Lower lobe of right lung (tissue), 2 donors: ENCODE results near the gene ANKRD31. TPM values are rescaled to one million over a fixed set of nuclear protein-coding genes. Genes with fewer than 3 reads are reported as not detected.
"Not testable (repeated sequence)": the region's sequence is repeated elsewhere in the genome, so short reads cannot be mapped to it uniquely, and the experiment has no call there.

Experiments used
- ATAC-seq, 2 donors: fragments of 200-7000 bp; cut with Tn5 transposase; one replicate each; pipeline ENCODE4 v1.9.1; 2020 to 2022; ENCODE audit warnings: mild to moderate bottlenecking in 2 of 2, moderate library complexity in 2 of 2
- DNase-seq: peaks from one replicate; pipeline ENCODE4 v3.0.0-alpha.2; 2020
- H3K27ac ChIP-seq: fragments of 200-600 bp; one replicate; pipeline ENCODE4 v1.8.0; 2022
- H3K27me3 ChIP-seq: fragments of 200-600 bp; one replicate; pipeline ENCODE4 v1.8.0; 2022; ENCODE audit warnings: low read depth
- H3K36me3 ChIP-seq: fragments of 200-600 bp; one replicate; pipeline ENCODE4 v1.8.0; 2022; ENCODE audit warnings: mild to moderate bottlenecking
- H3K4me1 ChIP-seq: fragments of 200-600 bp; one replicate; pipeline ENCODE4 v1.8.0; 2022
- H3K4me3 ChIP-seq: fragments of 200-600 bp; one replicate; pipeline ENCODE4 v1.8.0; 2022; ENCODE audit warnings: mild to moderate bottlenecking
- H3K9me3 ChIP-seq: fragments of 200-600 bp; one replicate; pipeline ENCODE4 v1.8.0; 2022
- intact Hi-C: fragments of 100-400 bp; cut with DNase I; formaldehyde crosslinking; loops from one replicate; pipeline ENCODE4 v1.11.0; 2022
- total RNA-seq: library from RNA; stranded (reverse); fragmentation: NEBNext Ultra II Directional; extraction: Animal tissue kit (Norgen Biotek cat#: 25700); gene quantifications from one replicate; pipeline ENCODE4 v1.2.1, GENCODE V29; 2021
- TF ChIP-seq, protein P1 (sequence below): fragments of 200-600 bp; IDR thresholded peaks from one replicate; pipeline ENCODE4 v1.8.0; 2022; ENCODE audit warnings: antibody characterized with exemption, mild to moderate bottlenecking
- donor health status: DM: no; HTN: yes; CAD: no; lungs with severe emphysema.

ANKRD31 gene
- total RNA-seq, 1 donor from 2014 or later, result 0.27 TPM

DNA sequence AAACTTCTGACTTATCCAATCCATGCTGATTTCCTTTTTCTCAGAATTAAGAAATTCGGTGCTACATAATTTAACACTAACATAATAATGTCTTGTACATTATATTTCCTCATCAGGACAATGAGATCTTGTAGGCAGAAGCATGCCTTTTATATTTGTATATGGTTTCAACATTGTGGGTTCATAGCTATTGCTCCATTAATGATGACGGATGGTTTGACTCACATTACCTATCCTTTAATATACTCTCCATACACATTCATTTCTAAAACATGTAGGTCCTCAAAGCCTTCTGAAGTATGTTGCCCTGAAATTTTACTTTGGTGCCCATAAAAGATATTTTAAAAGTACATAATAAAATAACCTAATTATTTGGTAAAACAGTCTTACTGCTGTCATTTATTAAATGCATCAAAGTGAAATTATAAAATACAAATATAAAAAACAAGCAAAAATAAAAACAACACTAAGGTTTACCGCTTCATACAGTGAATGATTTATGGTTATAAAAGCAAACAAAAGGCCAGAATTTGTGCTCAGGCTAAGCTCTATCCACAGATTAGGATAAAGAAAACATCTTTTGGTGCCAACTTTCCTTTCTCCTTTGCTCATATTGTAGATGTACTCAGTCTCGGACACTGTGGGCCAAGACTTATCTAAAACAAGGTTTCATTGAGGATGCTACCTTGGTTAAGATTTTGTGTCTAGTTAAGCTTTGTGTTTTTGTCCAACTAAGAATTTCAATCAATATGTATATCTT is 123.1 kb downstream of the ANKRD31 start:
- Histone ChIP-seq H3K36me3 (no peaks in the 10 kb centered on the region), H3K27me3 (no peaks in the 10 kb centered on the region), H3K9me3 (no peaks in the 10 kb centered on the region), H3K4me1 (no peaks in the 10 kb centered on the region), H3K4me3 (no peak overlapping the region), H3K27ac (no peak overlapping the region)
- TF ChIP-seq, protein P1, sequence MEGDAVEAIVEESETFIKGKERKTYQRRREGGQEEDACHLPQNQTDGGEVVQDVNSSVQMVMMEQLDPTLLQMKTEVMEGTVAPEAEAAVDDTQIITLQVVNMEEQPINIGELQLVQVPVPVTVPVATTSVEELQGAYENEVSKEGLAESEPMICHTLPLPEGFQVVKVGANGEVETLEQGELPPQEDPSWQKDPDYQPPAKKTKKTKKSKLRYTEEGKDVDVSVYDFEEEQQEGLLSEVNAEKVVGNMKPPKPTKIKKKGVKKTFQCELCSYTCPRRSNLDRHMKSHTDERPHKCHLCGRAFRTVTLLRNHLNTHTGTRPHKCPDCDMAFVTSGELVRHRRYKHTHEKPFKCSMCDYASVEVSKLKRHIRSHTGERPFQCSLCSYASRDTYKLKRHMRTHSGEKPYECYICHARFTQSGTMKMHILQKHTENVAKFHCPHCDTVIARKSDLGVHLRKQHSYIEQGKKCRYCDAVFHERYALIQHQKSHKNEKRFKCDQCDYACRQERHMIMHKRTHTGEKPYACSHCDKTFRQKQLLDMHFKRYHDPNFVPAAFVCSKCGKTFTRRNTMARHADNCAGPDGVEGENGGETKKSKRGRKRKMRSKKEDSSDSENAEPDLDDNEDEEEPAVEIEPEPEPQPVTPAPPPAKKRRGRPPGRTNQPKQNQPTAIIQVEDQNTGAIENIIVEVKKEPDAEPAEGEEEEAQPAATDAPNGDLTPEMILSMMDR, result no peak
- DNase-seq (no peak), ATAC-seq (no peak)
- intact Hi-C loops, result no loop called here

DNA sequence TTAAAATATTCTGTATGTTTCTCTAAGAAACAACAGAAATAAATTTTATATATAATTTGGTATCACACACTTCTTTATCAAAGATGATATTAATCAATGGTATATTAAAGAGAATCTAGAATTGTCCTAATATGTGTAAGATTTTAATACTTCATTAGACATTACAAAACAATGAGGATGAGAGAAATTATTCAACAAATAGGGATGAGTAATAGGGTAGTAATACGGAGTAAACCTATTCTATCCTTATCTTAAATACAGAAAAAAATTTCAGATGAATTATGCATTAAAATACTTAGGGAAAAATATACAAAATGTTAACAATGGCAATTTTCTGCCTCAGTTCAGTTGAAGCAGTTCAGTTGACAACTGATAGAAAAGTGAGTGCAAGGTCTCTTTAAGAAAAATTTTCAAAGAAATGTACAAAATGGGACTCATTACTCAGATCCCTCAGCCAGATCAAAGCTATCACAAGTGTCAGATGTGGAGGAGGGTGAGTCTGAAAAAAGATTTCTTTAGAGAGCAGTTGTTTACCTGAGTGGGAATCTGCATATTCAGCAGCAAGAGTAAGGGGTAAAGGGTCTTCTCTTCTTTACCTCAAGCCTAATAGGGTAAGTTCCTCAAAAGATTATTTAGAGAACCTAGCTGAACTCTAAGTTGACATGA is 127.6 kb downstream of the ANKRD31 start:
- Histone ChIP-seq H3K4me1 (no peaks in the 10 kb centered on the region), H3K27me3 (no peaks in the 10 kb centered on the region), H3K4me3 (no peak overlapping the region), H3K9me3 (no peaks in the 10 kb centered on the region), H3K36me3 (no peaks in the 10 kb centered on the region), H3K27ac (no peak overlapping the region)
- no peak for DNase-seq
- no peak for ATAC-seq
- TF ChIP-seq, protein P1, result no peak
- intact Hi-C loops, result no loop called here

DNA sequence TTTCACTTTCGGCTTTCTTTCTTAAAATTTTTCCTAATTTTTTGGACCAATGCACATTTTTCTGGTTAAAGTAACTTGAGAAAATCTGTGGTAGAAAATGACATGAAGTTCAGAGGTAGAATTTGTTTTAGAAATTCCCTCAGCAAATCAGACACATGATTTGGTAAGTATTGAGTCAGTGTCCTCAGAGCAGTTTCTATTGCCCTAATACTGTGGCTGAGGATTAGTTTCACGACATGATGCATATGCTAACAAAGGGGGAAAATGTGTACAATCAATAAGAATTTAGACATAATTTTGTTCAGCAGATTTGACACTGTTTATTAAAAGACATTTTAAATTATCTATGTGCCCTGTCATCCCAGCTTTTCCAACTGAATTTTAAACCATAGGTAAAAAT is 128.2 kb downstream of the ANKRD31 start:
- no peak overlapping the region for H3K27ac ChIP-seq
- no peaks in the 10 kb centered on the region for H3K36me3 ChIP-seq
- no peak for ATAC-seq
- H3K4me1 ChIP-seq, result no peaks in the 10 kb centered on the region
- intact Hi-C loops, result no loop called here
- no peaks in the 10 kb centered on the region for H3K27me3 ChIP-seq
- TF ChIP-seq, protein P1, result no peak
- H3K9me3 ChIP-seq, result no peaks in the 10 kb centered on the region
- H3K4me3 ChIP-seq, result no peak overlapping the region
- no peak for DNase-seq

DNA sequence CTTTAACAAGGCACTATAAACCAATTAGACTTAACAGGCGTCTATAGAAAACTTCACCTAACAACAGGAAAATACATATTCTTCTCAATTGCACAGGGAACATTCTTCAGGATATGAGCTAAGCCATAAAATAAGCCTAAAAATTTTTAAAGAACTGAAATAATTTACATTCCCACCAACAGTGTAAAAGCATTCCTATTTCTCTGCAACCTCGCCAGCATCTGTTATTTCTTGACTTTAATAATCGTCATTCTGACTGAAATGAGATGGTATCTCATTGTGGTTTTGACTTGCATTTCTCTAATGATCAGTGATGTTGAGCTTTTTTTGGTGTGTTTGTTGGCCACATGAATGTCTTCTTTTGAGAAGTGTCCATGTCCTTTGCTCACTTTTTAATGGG is 140.7 kb downstream of the ANKRD31 start:
- H3K36me3 ChIP-seq, ATAC-seq, H3K27me3 ChIP-seq, H3K27ac ChIP-seq, H3K9me3 ChIP-seq, DNase-seq, H3K4me1 ChIP-seq, H3K4me3 ChIP-seq, intact Hi-C loops: not testable (repeated sequence)

DNA sequence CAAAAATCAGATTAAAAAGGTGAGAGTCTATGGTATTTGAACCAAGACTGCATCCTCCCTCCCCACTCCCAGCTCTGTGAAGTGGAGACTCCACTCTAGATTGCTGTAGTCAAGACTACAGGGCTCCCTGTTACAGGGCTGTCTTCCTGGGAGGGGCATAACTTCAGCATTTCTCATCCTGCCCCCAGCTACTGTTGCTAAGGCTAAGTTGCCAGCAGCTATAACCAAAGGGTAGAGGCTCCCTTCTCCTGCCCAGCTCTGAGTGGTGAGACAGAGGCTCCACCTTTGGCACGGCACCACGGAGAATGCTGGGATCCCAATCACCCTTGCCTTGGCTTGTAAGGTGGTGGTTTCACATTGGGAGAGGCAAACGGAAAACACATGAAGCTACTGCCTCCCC is 145.1 kb downstream of the ANKRD31 start:
- no peaks in the 10 kb centered on the region for H3K27me3 ChIP-seq
- H3K27ac ChIP-seq, result no peak overlapping the region
- no peaks in the 10 kb centered on the region for H3K9me3 ChIP-seq
- no peak for ATAC-seq
- TF ChIP-seq, protein P1, result no peak
- intact Hi-C loops, result no loop called here
- no peaks in the 10 kb centered on the region for H3K36me3 ChIP-seq
- H3K4me3 ChIP-seq, result no peak overlapping the region
- H3K4me1 ChIP-seq, result no peaks in the 10 kb centered on the region
- DNase-seq, result no peak

DNA sequence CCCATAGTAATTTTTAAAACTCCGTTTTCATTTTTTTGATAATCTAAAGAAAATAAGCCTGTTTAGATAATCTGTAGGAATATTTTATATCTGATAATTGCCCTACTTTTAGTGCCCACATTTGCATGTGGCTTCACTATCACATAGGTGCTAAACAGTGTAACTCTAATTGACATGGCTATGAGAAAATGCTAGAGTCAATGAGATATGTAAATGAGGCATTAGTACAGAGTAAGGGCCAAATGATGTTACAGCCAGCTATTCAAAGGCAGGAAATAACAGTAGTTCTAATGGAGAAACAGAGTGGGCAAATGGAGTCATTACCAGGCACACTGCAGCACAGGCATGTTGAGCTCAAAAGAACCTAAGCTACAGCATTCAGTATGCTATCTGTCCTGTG is 147.0 kb downstream of the ANKRD31 start:
- DNase-seq (no peak), ATAC-seq (no peak)
- no peaks in the 10 kb centered on the region for H3K36me3 ChIP-seq
- no peak overlapping the region for H3K4me3 ChIP-seq
- H3K27me3 ChIP-seq, result no peaks in the 10 kb centered on the region
- H3K4me1 ChIP-seq, result no peaks in the 10 kb centered on the region
- H3K9me3 ChIP-seq, result no peaks in the 10 kb centered on the region
- TF ChIP-seq, protein P1, result no peak
- H3K27ac ChIP-seq, result no peak overlapping the region
- intact Hi-C loops, result no loop called here
